RWPE2 (cell line): ENCODE measurements around the gene MLF2.
A peak's percentile ranks its signal among the peaks of the same experiment; 100 is the strongest.

ENCODE experiments used
- ATAC-seq: fragments of 200-7000 bp; cut with Tn5 transposase; 3 replicates; pipeline ENCODE4 v1.9.1; 2021; ENCODE audit warnings: low read depth
- DNase-seq: peaks from one replicate; pipeline ENCODE4 v3.0.0-alpha.2; 2020; ENCODE audit warnings: low spot score
- H3K27ac ChIP-seq: fragments of 450-650 bp; 2 replicates; pipeline ENCODE4 v1.5.1; 2017; ENCODE audit warnings: mild to moderate bottlenecking; ENCODE audit not compliant: poor library complexity, severe bottlenecking
- H3K27me3 ChIP-seq: fragments of 250-450 bp; sonication (Bioruptor Pico); 2 replicates; pipeline ENCODE4 v1.5.1; 2021; ENCODE audit warnings: mild to moderate bottlenecking, moderate library complexity; ENCODE audit not compliant: insufficient read depth, poor library complexity, severe bottlenecking
- H3K36me3 ChIP-seq: fragments of 250-450 bp; sonication (Bioruptor Pico); 2 replicates; pipeline ENCODE4 v1.5.1; 2020; ENCODE audit warnings: low read depth, mild to moderate bottlenecking, moderate library complexity
- H3K4me1 ChIP-seq: fragments of 250-450 bp; sonication (Bioruptor Pico); 2 replicates; pipeline ENCODE4 v1.5.1; 2021; ENCODE audit warnings: mild to moderate bottlenecking, moderate library complexity; ENCODE audit not compliant: insufficient read depth, poor library complexity, severe bottlenecking
- H3K4me3 ChIP-seq: fragments of 250-450 bp; sonication (Bioruptor Pico); 2 replicates; pipeline ENCODE4 v1.5.1; 2021; ENCODE audit warnings: mild to moderate bottlenecking, moderate library complexity; ENCODE audit not compliant: severe bottlenecking
- H3K9me3 ChIP-seq: fragments of 250-450 bp; sonication (Bioruptor Pico); 2 replicates; pipeline ENCODE4 v1.5.1; 2021; ENCODE audit warnings: mild to moderate bottlenecking, moderate library complexity; ENCODE audit not compliant: severe bottlenecking
- TF ChIP-seq, protein P1 (sequence below): fragments of 450-650 bp; IDR thresholded peaks from one replicate; pipeline ENCODE4 v1.5.1; 2017; ENCODE audit warnings: mild to moderate bottlenecking, moderate library complexity; ENCODE audit not compliant: poor library complexity, severe bottlenecking

Gene MLF2

DNA sequence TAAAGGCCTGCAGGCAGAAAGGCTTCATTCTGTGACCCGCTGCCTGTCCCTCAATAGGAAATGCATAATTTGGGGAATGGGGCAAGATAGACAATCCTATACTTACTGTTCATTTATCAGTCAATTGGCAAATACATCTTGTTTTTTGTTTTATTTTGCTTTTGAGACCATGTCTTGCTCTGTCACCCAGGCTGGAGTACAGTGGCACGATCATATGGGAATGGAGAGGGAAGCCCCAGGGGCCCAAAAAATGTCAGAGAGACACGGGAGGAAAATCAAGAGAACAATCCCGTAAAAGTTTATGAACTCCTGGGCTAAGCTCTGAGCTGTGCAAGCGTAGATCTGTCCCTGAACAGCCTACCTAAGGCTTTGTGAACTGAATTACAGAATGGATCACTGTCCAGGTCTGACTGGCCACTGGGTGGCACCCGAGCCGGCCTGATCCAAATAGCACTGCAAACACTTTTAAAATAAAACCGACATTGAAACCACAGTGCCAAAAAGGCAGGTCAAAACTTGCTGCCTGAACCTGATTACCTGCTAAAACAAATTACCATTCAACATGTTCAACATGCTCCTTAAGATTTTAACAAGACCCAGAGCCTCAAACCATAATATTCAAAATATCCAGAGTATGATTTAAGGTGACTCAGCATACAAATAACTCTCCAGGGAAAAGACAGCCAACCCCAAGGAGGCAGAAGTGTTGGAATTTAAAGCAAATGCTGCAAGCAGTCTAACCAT is 17.3 kb downstream of the MLF2 start:
- Histone ChIP-seq H3K36me3 (peaks cover 7% of the 10 kb centered on the region), H3K27me3 (no peaks in the 10 kb centered on the region), H3K4me3 (no peak overlapping the region), H3K9me3 (no peaks in the 10 kb centered on the region), H3K4me1 (peaks cover 6% of the 10 kb centered on the region), H3K27ac (peak overlapping the region; percentile 60)
- TF ChIP-seq, protein P1, sequence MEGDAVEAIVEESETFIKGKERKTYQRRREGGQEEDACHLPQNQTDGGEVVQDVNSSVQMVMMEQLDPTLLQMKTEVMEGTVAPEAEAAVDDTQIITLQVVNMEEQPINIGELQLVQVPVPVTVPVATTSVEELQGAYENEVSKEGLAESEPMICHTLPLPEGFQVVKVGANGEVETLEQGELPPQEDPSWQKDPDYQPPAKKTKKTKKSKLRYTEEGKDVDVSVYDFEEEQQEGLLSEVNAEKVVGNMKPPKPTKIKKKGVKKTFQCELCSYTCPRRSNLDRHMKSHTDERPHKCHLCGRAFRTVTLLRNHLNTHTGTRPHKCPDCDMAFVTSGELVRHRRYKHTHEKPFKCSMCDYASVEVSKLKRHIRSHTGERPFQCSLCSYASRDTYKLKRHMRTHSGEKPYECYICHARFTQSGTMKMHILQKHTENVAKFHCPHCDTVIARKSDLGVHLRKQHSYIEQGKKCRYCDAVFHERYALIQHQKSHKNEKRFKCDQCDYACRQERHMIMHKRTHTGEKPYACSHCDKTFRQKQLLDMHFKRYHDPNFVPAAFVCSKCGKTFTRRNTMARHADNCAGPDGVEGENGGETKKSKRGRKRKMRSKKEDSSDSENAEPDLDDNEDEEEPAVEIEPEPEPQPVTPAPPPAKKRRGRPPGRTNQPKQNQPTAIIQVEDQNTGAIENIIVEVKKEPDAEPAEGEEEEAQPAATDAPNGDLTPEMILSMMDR, result peak; percentile 91
- ATAC-seq, result peak; percentile 93
- DNase-seq, result no peak

DNA sequence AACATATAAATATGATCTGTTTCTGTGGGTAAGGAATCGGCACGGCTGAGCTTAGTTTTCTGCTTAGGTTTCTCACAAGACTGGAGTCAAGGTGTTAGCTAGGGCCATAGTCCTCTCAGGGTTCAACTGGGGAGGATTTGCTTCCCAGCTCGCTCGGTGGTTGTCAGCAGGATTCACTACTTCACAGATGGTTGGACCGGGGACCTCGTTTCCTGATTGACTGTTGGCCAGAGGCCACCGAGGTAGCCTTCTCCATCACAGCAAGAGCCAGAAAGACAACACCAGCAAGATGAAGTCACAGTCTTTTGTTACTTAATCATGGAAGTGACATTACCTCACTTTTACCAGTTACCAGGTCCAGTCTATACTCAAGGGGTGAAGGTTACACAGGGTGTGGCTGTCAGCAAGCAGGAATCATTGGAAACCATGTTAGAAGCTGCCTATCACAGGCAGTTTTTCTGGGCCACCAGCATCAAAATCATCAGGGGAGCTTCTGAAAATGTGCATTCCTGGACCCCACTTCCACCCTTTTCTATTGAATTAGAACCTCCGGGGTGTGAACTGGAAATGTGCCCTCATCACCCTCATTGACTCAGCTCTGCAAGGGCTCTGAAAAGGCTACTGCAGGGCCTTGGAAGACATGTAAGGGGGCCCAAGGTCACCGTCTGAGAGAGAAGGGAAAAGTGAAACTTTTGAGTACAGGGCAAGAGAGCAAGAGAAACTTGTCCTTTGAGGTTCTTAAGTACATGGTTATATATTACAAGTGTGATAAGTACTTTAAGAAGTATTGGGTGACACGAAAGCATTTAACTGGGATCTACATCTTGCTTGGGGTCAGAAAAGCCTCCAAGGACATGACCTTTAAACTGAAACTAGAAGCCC is 18.2 kb downstream of the MLF2 start:
- Histone ChIP-seq H3K27me3 (no peaks in the 10 kb centered on the region), H3K4me3 (no peak overlapping the region), H3K27ac (peak overlapping the region; percentile 60), H3K9me3 (no peaks in the 10 kb centered on the region), H3K4me1 (peaks cover 6% of the 10 kb centered on the region), H3K36me3 (peaks cover 13% of the 10 kb centered on the region)
- DNase-seq, result no peak
- TF ChIP-seq, protein P1, result no peak
- ATAC-seq, result no peak

DNA sequence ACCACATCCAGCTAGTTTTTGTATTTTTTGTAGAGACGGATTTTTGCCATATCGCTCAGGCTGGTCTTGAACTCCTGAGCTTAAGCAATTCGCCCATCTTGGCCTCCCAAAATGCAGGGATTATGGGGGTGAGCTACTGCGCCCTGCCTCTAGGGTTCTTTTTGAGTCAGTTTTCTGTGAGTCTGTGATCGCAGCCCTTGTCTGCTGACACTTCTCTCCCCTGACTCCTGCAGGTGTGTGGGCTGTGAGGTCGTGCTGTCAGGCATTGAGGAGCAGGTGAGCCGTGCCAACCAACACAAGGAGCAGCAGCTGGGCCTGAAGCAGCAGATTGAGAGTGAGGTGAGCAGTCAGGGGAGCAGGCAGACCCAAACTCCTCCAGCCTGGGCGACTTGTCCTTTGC is 22.8 kb downstream of the MLF2 start:
- Histone ChIP-seq H3K4me1 (no peaks in the 10 kb centered on the region), H3K36me3 (peaks cover 29% of the 10 kb centered on the region), H3K27me3 (no peaks in the 10 kb centered on the region), H3K4me3 (no peak overlapping the region), H3K27ac (no peak overlapping the region), H3K9me3 (no peaks in the 10 kb centered on the region)
- TF ChIP-seq, protein P1, result no peak
- ATAC-seq (no peak), DNase-seq (no peak)

DNA sequence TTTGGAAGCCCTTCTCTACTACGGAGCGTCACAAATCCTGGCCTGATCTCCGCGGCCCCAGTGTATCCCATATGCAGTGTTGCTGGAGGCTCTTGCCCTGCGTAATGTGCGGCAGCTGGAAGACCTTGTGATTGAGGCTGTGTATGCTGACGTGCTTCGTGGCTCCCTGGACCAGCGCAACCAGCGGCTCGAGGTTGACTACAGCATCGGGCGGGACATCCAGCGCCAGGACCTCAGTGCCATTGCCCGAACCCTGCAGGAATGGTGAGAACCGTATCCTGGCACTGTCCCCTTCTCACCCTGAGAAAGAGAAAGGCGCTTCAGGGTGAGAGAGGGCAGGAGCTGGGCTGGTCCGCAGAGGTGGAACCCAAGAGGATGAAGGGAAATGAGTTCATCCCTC is 23.8 kb downstream of the MLF2 start:
- H3K9me3 ChIP-seq, result no peaks in the 10 kb centered on the region
- no peak overlapping the region for H3K27ac ChIP-seq
- H3K36me3 ChIP-seq, result peaks cover 29% of the 10 kb centered on the region
- TF ChIP-seq, protein P1, result no peak
- no peak for DNase-seq
- ATAC-seq, result no peak
- peaks cover 5% of the 10 kb centered on the region for H3K4me1 ChIP-seq
- H3K4me3 ChIP-seq, result no peak overlapping the region
- no peaks in the 10 kb centered on the region for H3K27me3 ChIP-seq
